ENCODE data around the gene PAQR6. TPM values are rescaled to one million over a fixed set of nuclear protein-coding genes. Genes with fewer than 3 reads are reported as not detected.
A peak's percentile ranks its signal among the peaks of the same experiment; 100 is the strongest.

PAQR6 gene
- total and polyA plus RNA-seq, 2 of the 8 experiments (the other 6 are each of a cell fraction or from before 2014, with no cell fraction given), result 7.1 to 11.3 TPM

DNA sequence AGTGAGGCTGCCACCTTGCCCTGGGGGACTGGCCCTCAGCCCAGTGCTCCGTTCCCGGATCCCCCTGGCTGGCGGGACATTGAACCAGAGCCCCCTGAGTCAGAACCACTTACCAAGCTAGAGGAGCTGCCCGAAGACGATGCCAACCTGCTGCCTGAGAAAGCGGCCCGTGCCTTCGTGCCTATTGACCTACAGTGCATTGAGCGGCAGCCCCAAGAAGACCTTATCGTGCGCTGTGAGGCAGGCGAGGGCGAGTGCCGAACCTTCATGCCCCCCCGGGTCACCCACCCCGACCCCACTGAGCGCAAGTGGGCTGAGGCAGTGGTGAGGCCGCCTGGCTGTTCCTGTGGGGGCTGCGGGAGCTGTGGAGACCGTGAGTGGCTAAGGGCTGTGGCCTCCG is 37.6 kb upstream of the PAQR6 start:
- H3K56ac ChIP-seq (replicated peaks; ENCODE audit: insufficient read length, low read depth, low read length), result no peak overlapping the region

More for the DNA sequence above, 37.6 kb upstream of the PAQR6 start:
- H4K91ac ChIP-seq (replicated peaks; ENCODE audit: insufficient read length, low read length), result no peak overlapping the region
- no peak overlapping the region for H3K23ac ChIP-seq (ENCODE audit: insufficient read length)
- no peak overlapping the region for H2BK120ac ChIP-seq (replicated peaks; ENCODE audit: low read depth, low read length)
- no peak overlapping the region for H4K5ac ChIP-seq (ENCODE audit: insufficient read length, low read depth, low read length)
- H3K23me2 ChIP-seq (ENCODE audit: low read depth, low read length), result peaks cover 13% of the 10 kb centered on the region
- no peak overlapping the region for H2BK12ac ChIP-seq (ENCODE audit: low read depth, low read length)
- no peak overlapping the region for H2BK20ac ChIP-seq (ENCODE audit: low read length)
- H4K8ac ChIP-seq (ENCODE audit: extremely low read depth, insufficient read depth, low read length), result peak overlapping the region; percentile 53; the same call in 1 of the 2 replicates
- no peaks in the 10 kb centered on the region for H3K27me3 ChIP-seq (replicated peaks in 1 of 4; ENCODE audit: control insufficient read depth in 3 of 4, extremely low read depth in 1 of 4, insufficient read depth in 3 of 4, low read length in 3 of 4)
- no peak overlapping the region for H3K4me2 ChIP-seq (ENCODE audit: insufficient read depth in 1 of 2, low read depth in 2 of 2, low read length in 2 of 2)
- no peak overlapping the region for H3K4ac ChIP-seq (replicated peaks; ENCODE audit: insufficient read length, low read depth, low read length)
- no peak overlapping the region for H3K4me3 ChIP-seq (ENCODE audit: extremely low read depth in 1 of 4, insufficient read depth in 2 of 4, low read depth in 3 of 4, low read length in 4 of 4)
- TF ChIP-seq TAF1 (IDR thresholded peaks at IDR 0.05; ENCODE audit: low read depth, low read length) (no peak), JUN (IDR thresholded peaks at IDR 0.05; ENCODE audit: low read depth, low read length) (no peak), ASH2L (IDR thresholded peaks at IDR 0.05; ENCODE audit: low read length) (no peak), KDM4A (IDR thresholded peaks at IDR 0.05; ENCODE audit: low read depth, low read length, severe bottlenecking) (no peak), SP4 (IDR thresholded peaks at IDR 0.05; ENCODE audit: low read length) (no peak), POLR2A (IDR thresholded peaks at IDR 0.05; ENCODE audit: control extremely low read depth in 1 of 2, low read depth in 2 of 2, low read length in 2 of 2) (no peak), POU5F1 (IDR thresholded peaks at IDR 0.05; ENCODE audit: low read depth, low read length) (no peak), RXRA (IDR thresholded peaks at IDR 0.05; ENCODE audit: insufficient read depth, low read depth, low read length) (no peak), E2F6 (IDR thresholded peaks at IDR 0.05) (no peak), POLR2AphosphoS5 (IDR thresholded peaks at IDR 0.05; ENCODE audit: low read depth, low read length) (no peak), KDM1A (IDR thresholded peaks at IDR 0.05; ENCODE audit: borderline replicate concordance, low read length) (no peak), HDAC2 (IDR thresholded peaks at IDR 0.05; ENCODE audit: borderline replicate concordance in 1 of 2, low read depth in 2 of 2, low read length in 2 of 2) (no peak), RNF2 (IDR thresholded peaks at IDR 0.05; ENCODE audit: borderline replicate concordance, low read depth, low read length, missing control alignments, poor library complexity, severe bottlenecking) (no peak)
- no peak overlapping the region for H2AFZ ChIP-seq (ENCODE audit: low read length)
- 89% methylated on average over 21 of the region's 21 CpGs; no CpG with 5 or more reads in 1 of the 2 experiments for WGBS, 2 experiments (ENCODE audit: extremely low coverage in 1 of 2, insufficient coverage in 1 of 2, insufficient read length in 1 of 2, insufficient replicate concordance in 2 of 2, low coverage in 1 of 2, low lambda C conversion rate in 2 of 2, missing lambda C conversion rate in 1 of 2)
- H2AK5ac ChIP-seq (ENCODE audit: low read depth, low read length), result no peak overlapping the region
- 0 out of 2 replicates have a peak, but pooled peaks cover 3% of the 10 kb centered on the region for H3K79me1 ChIP-seq (ENCODE audit: low read depth, low read length)
- no peak overlapping the region for H3K14ac ChIP-seq (ENCODE audit: insufficient read length)
- H3K27ac ChIP-seq (ENCODE audit: low read depth, low read length), result no peak overlapping the region
- peaks cover 12 to 18% of the 10 kb centered on the region in 2 experiments for H3K79me2 ChIP-seq (ENCODE audit: control insufficient read depth in 1 of 2, insufficient read depth in 2 of 2, low read length in 2 of 2)
- no peak overlapping the region for H2BK15ac ChIP-seq (ENCODE audit: low read length)
- DNase-seq (ENCODE audit: low read depth in 1 of 2, low spot score in 2 of 2), result no peak
- H4K20me1 ChIP-seq (replicated peaks in 1 of 2; ENCODE audit: control insufficient read depth in 1 of 2, insufficient read depth in 2 of 2, low read length in 2 of 2), result peaks cover 0 to 5% of the 10 kb centered on the region in 2 experiments
- H3K18ac ChIP-seq (ENCODE audit: extremely low read depth, low read length), result no peak overlapping the region
- ChIA-PET CTCF (ENCODE audit: partially characterized antibody) (interaction anchor here (0.7 to 0.9 kb wide), 3 partner anchors 35 to 170 kb away, joined by 3 to 5 read pairs (median 3); no protein-coding TSS in a partner anchor), POLR2A (ENCODE audit: partially characterized antibody) (interaction anchor here (0.6 to 17.4 kb wide), 7 partner anchors 16 to 364 kb away, joined by 3 to 221 read pairs (median 3); partner anchors contain the start of genes BGLAP, GLMP, PAQR6 and PMF1)
- H3K4me1 ChIP-seq (replicated peaks in 1 of 4; ENCODE audit: control insufficient read depth in 3 of 4, insufficient read depth in 4 of 4, low read length in 3 of 4), result peaks cover 0 to 10% (median 3%) of the 10 kb centered on the region in 4 experiments; a peak in 2 of 7 replicates
- H2BK5ac ChIP-seq (ENCODE audit: low read depth, low read length), result no peak overlapping the region
- FAIRE-seq, result no peak
- H3K9ac ChIP-seq (replicated peaks in 1 of 4; ENCODE audit: extremely low read depth in 1 of 4, low read depth in 3 of 4, low read length in 3 of 4), result no peak overlapping the region
- H3K9me3 ChIP-seq (ENCODE audit: insufficient read depth in 2 of 2, low read depth in 1 of 2, low read length in 1 of 2), result no peaks in the 10 kb centered on the region
- H3K36me3 ChIP-seq (ENCODE audit: control insufficient read depth in 2 of 4, insufficient read depth in 4 of 4, low read length in 3 of 4), result no peaks in the 10 kb centered on the region
